Stimulated activated CD8-positive, alpha-beta memory T cell treated with anti-CD3 and anti-CD28 coated beads, Interleukin-12 subunit alpha, Interleukin-12 subunit beta, amount 100 ng/mL, for 24 hours (primary cell): ENCODE results near the gene KRTAP1-1.
"Not testable (repeated sequence)": the region's sequence is repeated elsewhere in the genome, so short reads cannot be mapped to it uniquely, and the experiment has no call there.

Experiments used
- DNase-seq: peaks from one replicate; pipeline ENCODE4 v3.0.0-alpha.2; 2020; ENCODE audit errors: extremely low read depth

KRTAP1-1 gene, protein sequence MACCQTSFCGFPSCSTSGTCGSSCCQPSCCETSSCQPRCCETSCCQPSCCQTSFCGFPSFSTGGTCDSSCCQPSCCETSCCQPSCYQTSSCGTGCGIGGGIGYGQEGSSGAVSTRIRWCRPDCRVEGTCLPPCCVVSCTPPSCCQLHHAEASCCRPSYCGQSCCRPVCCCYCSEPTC

DNA sequence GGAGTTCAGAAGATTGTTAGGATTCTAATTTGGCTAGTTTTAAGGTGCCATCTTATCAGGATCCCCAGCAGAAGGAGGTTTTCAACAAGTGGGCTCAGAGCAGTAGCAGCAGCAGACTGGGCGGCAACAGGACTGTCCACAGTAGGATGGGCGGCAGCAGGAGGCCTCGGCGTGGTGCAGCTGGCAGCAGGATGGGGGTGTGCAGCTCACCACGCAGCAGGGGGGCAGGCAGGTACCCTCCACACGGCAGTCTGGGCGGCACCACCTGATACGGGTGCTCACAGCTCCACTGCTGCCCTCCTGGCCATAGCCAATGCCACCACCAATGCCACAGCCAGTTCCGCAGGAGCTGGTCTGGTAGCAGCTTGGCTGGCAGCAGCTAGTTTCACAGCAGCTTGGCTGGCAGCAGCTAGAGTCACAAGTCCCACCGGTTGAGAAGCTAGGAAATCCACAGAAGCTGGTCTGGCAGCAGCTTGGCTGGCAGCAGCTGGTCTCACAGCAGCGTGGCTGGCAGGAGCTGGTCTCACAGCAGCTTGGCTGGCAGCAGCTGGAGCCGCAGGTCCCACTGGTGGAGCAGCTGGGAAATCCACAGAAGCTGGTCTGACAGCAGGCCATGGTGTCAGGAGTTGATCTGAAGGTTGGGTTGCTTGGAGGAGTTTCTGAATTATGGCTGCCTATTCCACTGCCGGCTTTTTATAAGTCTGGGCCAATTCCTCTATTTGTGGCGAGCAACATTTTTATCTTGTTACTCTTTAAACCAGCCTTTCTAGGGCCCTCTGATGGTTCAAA, at the start of gene KRTAP1-1:
KRTAP1-1 (minus strand) TSS at position 668 of the 789 bp plus-strand sequence; CDS start at position 615, 53 bp downstream.
- not testable (repeated sequence) for DNase-seq

DNA sequence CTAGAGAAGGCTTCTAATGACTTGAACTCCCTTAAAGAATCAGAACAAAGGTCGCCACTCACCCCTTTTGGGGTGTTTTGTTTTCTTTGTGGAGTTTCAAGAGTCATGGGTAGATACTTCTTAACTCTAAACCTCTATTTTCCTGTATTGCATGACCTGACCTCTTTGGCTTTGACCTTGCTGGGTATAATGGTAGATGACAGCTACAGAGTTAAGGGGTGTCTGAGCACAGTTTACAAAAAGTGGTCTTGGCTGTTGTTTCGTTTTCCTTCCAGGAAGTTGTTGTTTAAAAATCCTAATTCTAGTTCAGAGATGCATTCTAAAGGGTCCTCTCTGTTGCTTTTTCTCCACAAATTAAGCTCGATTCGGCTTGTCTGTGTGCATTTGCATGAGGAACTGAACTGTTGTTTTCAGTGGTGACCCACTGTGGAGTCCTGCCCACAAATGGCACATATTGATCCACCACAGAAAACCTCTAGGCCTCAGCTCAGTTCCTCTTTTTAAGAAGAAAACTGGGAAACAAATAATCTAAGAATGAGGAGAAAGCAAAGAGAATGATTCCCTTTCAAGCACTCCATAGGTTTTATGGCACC, 47.6 kb upstream of the KRTAP1-1 start:
- DNase-seq = not testable (repeated sequence)

DNA sequence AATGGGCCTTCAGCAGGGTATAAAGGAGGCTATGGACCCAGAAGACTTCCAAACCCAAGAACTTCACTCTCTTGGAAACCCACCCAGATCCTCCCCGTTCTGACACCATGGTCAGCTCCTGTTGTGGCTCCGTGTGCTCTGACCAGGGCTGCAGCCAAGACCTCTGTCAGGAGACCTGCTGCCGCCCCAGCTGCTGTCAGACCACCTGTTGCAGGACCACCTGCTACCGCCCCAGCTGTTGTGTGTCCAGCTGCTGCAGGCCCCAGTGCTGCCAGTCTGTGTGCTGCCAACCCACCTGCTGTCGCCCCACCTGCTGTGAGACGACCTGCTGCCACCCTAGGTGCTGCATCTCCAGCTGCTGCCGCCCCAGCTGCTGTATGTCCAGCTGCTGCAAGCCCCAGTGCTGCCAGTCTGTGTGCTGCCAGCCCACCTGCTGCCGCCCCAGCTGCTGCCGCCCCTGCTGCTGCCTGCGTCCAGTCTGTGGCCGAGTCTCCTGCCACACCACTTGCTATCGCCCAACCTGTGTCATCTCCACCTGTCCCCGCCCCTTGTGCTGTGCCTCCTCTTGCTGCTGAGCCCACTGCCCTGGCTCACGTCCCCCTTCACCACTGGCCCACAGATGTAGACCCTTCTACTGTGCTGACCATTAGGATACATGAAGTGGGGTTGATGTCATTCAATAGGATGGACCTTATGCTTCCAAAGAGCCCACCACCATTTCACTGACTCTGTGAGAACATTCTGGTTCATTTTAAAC, 43.0 kb upstream of the KRTAP1-1 start, which contains the start of gene KRTAP4-7:
KRTAP4-7 (plus strand) TSS at position 51 of the 757 bp plus-strand sequence; CDS start at position 108, 57 bp downstream.
- DNase-seq = not testable (repeated sequence)

DNA sequence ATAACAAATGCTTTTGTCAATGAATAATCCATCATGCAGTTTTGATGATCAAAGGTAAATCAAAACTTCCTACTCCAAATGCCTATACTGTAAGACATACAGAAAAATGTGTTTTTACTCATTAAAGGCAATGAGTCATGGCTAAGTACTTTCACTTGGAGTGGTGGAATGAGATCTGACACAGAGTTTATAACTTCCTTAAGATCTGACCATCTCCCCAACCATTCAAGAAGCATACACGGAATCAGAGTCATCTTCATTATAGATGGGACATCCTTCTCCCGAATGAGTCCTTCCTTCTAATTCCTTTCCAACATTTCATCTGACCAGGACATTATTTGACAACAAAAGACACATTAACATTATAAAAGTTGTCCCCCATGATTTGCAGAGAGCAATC, 42.2 kb upstream of the KRTAP1-1 start:
- not testable (repeated sequence) for DNase-seq

DNA sequence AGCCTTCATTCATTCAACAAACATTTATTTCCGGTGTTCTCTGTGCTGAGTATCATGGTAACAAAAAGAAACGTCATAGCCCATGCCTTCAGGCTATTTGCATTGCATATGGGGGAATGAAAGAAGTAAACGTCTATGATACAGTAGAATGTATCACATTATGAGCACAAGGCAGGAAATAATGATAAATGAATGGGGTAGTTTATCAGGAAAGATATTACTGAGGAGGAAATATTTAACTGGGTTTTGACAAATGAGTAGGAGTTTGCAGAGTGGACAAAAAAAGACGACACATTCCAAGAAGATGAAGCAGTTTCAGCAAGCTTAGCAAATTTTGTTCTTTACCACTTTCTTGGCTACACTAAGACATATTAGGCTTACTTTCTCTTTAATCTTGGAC, 41.4 kb upstream of the KRTAP1-1 start:
- no peak for DNase-seq

DNA sequence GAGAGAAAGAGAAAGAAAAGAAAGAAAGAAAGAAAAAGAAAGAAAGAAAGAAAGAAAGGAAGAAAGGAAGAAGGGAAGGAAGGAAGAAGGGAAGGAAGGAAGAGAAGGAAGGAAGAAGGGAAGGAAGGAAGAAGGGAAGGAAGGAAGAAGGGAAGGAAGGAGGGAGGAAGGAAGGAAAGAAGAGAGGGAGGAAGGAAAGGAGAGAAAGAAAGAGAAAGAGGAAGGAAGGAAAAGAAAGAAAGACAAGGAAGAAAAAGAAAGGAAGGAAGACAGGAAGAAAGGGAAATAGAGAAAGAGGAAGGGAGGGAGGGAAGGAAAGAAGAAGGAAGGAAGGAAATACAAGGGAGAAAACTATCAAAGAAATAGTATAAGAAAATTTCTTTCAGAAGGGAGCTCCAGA, 35.5 kb upstream of the KRTAP1-1 start:
- DNase-seq = no peak

DNA sequence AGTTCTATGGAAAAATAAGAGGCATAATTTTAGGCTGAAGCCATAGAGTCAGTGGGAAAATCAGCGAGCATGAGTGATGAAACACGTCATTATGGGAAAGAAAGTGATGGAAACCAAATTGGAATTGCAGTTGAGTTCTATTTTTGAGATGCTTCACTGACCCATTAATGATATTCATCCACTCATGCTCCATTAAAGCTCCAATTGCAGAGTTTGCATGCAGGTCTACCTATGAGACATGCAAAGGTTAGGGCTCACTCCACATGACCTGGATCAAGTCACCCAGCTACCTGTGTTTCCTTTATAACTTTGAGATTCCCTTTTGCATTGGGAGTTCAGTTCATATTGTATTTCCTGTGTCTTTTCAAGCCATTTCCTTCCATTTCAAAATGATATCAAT, 32.4 kb upstream of the KRTAP1-1 start:
- DNase-seq = no peak

DNA sequence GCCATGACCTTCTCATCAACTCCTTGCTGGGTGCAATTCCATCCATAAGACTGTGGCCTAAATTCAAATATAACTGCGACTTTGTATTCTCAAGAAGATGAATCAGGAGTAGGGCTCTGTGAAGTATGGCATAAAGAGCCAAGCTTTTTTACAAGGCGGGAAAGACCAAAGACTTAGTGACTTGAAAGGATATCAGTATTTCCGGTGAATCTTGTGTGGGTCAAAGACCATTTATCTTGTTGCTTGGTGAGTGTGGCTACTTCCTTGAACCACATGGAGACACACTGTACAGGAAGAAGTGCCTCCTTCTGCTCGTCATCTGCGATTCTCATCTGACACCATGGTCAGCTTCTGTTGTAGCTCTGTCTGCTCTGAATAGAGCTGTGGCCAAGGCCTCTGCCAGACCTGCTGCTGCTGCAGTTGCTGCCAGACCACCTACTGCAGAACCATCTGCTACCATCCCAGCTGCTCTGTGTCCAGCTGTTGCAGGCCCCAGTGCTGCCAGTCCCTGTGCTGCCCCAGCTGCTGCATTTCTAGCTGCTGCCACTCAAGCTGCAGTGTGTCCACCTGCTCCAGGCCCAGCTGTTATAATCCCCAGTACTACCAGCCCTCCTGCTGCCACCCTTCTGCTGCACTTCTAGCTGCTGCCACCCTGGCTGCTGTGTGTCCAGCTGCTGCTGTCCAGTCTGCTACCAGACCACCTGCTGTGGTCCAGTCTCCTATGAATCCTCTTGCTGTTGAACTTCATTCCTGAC, 30.5 kb upstream of the KRTAP1-1 start:
- DNase-seq = no peak

DNA sequence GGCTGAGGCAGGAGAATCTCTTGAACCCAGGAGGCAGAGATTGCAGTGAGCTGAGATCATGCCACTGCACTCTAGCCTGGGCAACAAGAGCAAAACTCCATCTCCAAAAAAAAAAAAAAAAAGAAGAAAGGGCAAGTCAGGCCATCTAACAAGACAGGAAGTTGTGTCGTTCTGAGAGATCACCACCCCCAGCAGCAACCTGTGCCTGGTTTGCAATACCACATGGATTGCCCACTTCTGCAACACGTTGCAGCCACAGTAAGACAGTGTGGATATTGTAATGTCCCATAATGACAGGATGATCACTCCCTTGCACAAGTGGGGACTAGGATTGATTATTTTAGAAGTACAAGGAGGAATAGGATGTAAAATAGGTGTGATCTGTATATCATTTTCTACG, 27.8 kb upstream of the KRTAP1-1 start:
- no peak for DNase-seq

DNA sequence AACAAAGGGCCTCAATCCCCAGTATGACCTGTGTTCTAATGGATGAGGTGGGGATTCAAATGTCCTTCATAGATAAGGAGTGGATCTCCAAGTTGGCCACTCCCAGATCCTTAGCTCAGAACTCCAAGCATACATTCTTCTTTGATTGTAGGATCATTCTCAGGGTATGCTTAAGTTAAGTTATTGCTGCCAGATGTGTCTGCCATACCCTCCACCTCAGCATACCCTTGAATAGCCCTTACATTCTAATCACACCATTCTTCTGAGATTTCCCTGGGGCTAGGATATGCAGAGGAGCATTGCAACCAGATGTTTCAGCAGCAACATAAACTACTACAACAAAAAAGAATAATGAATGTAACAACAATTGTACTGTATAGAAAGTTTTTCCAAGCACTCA, 26.0 kb upstream of the KRTAP1-1 start:
- DNase-seq = no peak

DNA sequence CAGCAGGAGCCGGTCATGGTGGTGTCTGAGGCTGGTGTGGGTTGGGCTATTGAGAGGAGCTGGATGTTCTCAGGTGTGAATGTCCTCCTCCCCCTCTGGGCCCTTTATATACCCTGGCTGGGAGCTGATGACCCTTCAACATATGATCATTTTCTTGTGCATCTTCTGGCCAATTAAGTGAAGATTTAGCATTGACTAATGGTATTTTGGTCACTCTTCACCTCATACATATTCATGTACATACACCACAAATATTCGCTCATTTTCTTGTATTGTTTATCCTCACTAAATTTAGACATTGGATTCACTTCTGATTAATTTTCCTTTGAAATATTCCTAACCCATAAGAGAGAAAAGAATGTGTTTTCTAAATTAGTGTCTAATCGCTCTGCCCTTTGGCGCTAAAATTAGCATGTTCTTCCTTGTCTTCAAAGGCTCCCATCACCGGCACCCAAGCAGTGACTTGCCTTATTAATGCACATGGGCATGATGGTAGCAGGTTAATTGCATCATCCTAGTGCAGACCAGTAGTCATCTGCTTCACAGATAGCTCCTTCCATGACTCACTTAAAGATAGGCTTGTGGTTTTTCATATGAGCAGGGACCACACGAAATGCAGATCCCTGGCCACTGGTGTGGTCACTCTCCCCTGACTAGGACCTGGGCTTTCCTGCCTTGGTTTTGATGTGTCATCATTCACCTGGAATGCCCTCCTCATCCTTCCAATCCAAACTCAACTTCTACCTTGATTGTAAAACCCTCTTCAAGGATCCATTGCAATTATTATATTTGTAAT, 24.8 kb upstream of the KRTAP1-1 start, which contains the start of gene KRTAP2-4:
KRTAP2-4 (minus strand) TSS at position 51 of the 796 bp plus-strand sequence; CDS start at position 17, 34 bp downstream.
- DNase-seq = no peak

DNA sequence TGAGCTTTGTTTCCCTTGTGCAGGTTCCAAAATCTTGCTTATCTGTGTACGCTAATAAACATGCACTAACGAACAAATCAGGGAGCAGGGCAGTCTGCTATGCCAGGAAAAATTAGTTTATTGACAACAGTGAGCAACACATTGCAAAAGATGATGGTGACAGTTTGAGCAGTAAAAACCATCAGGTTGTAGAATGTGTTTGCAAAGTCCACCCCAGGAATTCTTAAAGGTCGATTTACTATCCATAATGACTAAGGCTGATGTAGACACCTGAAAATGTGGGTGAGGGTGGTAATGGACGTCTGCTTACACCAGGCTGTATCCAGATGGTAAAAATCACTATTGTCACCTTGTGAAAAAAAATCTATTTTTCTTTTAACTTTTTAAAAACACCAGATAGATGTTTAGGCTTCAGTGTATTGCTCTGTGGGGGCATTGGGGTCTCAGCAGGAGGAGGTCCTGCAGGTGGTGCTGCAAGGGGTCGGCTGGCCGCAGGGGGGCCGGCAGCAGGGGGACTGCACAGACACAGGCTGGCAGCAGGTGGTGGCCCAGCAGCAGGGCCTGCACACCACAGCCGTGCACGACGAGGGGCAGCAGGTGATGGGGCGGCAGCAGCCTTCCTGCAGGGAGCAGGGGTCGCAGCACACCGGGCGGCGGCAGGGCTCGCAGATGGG, 23.9 kb upstream of the KRTAP1-1 start:
- DNase-seq = not testable (repeated sequence)

DNA sequence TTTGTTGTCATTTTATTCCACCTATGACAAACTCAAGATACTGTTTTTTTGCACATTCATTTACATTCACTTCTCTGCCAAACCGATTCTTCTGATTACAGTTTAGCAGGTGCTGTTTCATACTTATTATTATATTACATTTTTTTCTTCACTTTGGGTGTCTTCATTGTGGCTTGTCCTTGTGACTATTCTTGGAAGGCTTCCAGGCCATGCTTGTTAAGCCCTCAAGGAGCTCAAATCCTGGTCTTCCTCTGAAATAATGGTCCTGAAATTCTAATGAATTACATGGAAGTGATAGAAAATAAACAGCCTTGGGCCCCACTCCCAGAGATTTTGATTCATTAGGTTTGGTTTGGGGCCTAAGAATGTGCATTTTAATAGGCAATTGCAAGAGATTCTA, 23.1 kb upstream of the KRTAP1-1 start:
- no peak for DNase-seq

DNA sequence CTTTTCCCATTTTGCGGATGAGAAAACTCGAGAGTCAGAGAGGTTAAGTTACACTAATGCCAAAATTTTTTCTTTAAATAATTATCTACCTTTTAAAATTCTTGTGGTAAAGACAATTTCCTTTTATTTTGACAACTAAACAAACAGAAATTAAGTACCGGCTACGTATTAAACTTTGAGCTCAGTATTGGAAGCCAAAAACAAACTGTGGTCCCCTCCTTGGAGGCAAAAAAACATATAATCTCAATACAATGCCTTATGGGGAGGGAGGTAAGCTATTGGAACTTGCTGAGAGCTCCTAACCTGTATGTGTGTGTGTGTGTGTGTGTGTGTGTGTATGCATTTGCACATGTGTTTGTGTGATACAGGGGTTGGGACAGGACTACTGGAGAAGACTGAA, 22.2 kb upstream of the KRTAP1-1 start:
- no peak for DNase-seq

DNA sequence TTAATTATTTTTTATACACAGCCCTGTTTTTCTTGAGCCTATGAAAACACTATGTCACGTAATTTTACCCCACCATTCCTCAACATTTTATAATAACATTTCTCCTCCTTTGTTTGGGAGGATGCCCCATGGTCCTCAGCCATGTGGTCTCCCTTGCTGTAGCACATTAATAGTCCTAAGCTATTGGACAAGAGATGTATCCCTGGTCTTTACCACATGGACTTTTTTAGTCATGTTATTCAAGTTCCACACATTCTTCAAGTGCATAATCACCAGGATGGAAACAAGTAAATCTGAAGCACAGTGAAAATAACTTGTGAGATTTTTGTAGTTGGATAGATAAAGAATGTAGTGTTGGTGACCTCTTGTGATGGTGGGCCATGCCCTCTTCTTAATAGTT, 20.7 kb upstream of the KRTAP1-1 start:
- no peak for DNase-seq

DNA sequence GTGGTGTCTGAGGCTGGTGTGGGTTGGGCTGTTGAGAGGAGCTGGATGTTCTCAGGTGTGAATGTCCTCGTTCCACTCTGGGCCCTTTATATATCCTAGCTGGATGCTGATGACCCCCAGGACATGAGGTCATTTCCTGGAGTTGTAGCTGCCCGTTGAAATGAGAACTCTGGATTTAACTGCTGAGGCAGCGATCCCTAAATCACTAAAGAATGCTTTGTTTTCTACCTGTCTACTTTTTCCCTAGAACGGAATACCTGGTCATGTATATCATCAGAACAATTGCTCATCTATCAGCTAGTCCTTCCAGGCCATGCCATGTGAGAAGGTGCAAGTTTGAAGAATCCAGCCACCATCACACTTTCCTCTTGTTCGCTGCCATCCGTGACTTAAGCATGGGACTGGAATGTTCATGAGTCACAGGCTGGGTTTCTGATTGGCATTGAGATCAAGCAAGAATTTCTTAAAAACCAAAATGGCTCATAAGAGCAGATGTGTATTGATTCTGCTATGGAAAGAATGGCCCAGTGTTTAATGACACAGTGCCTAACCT, 18.9 kb upstream of the KRTAP1-1 start, which contains the start of gene KRTAP2-3:
KRTAP2-3 (minus strand) TSS at position 63 of the 553 bp plus-strand sequence. CDS start 64 bp downstream, outside the sequence.
- DNase-seq = no peak

DNA sequence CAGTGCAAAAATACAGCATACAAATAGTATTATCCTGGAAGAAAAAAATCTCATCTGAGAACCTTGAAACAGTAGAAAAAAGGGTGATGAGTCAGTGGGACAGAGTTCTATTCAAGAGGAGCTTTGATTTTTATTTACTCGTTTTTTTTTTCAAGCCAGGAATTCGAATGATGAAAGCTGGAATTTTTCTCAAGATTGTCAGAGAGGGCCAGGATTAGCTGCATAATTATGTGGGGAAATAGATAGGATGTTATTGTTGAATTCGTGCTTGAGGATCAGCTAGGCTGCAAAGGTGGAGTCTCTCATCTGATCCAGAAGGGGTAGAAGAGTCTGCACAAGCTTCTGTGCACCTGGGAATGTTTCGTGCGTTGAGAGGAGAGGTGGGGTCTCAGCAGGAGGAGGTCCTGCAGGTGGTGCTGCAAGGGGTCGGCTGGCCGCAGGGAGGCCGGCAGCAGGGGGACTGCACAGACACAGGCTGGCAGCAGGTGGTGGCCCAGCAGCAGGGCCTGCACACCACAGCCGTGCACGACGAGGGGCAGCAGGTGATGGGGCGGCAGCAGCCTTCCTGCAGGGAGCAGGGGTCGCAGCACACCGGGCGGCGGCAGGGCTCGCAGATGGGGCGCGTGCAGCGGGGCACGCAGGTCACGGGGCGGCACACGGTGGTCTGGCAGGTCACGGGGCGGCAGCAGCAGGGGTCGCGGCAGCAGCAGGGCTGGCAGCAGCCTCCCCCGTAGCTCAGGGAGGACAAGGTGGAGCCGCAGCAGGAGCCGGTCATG, 18.2 kb upstream of the KRTAP1-1 start:
- not testable (repeated sequence) for DNase-seq

DNA sequence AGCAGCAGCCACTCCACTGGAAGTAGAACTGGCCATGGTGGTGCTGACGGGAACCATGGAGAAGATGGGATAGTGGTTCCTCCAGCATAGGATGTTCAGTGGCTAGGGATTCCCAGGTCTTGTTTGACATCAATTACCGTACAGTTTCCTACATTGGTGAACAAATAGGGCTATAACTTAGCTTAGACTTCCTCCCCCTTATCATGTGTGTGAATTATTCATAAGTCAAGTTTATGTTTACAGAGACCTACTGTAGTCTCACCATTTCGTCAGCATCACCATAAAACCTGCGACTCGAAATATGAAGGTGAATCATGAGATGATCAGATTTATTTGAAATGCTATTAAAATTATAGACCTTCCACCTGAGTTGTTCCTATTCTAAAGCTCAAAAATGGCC, 17.5 kb upstream of the KRTAP1-1 start:
- DNase-seq = no peak

DNA sequence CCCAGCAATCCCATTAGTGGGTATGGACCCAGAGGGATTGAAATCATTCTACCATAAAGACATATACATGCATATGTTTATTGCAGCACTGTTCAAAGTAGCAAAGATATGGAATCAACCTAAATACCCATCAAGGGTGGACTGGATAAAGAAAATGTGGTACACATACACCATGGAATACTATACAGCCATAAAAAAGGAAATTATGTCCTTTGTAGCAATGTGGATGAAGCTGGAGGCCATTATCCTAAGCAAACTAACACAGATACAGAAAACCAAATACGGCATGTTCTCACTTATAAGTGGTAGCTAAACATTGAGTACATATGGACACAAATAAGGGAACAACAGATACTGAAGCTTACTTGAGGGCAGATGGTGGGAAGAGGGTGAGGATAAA, 16.3 kb upstream of the KRTAP1-1 start:
- no peak for DNase-seq
